HepG2 (cell line): ENCODE data around the gene ARX. TPM values are rescaled to one million over a fixed set of nuclear protein-coding genes. Genes with fewer than 3 reads are reported as not detected.

Experiments used
- ATAC-seq: fragments of 200-7000 bp; cut with Tn5 transposase; 3 replicates; pipeline ENCODE4 v1.9.1; 2020; ENCODE audit warnings: mild to moderate bottlenecking, moderate library complexity
- BruUV-seq: library from RNA; stranded (reverse); fragments of 400-500 nt; replicated peaks from 2 replicates; lab custom pipeline; 2021; lab: Mats Ljungman, UMichigan
- CTCF ChIA-PET: fragments of 300-600 bp; formaldehyde crosslinking; extraction: SDS; loops from one replicate; lab custom pipeline; 2021; ENCODE audit warnings: low total read pairs, inconsistent platforms, low intra/inter-chr PET ratio; lab: Yijun Ruan, JAX
- POLR2A ChIA-PET: fragments of 350-600 bp; sonication (Branson Sonifier 250); formaldehyde crosslinking; loops from one replicate; lab custom pipeline; 2020; ENCODE audit warnings: antibody characterized with exemption, inconsistent platforms; lab: Yijun Ruan, JAX
- DNase-seq: peaks from one replicate; pipeline ENCODE4 v3.0.0-alpha.2; 2015; ENCODE audit warnings: low spot score
- FAIRE-seq: peaks from 3 replicates; lab custom pipeline; 2011; peaks lifted over from hg19 to GRCh38; lab: Jason Lieb, UNC
- H2AFZ ChIP-seq: one replicate; pipeline ENCODE4 v1.6.1; 2011; ENCODE audit warnings: low read length, inconsistent platforms
- H3K27ac ChIP-seq: fragments of 300-600 bp; 3 replicates; pipeline ENCODE4 v1.8.0; 2011; ENCODE audit warnings: mixed run types, mild to moderate bottlenecking, mixed read lengths, low read length, inconsistent platforms; ENCODE audit not compliant: insufficient read depth; ENCODE audit errors: extremely low read length
- H3K27me3 ChIP-seq, 2 experiments: fragments of 200-600 bp in 1 of 2; 2 replicates in 1 of 2; 3 replicates in 1 of 2; pipeline versions ENCODE4 v1.6.0 to v1.8.0; 2011; ENCODE audit warnings: low read length in 2 of 2, mild to moderate bottlenecking in 2 of 2, moderate library complexity in 2 of 2, inconsistent platforms in 1 of 2; ENCODE audit not compliant: insufficient read depth in 2 of 2, control insufficient read depth in 1 of 2
- H3K36me3 ChIP-seq, 2 experiments: fragments of 200-600 bp in 1 of 2; replicated peaks in 1 of 2; 2 replicates in 1 of 2; 3 replicates in 1 of 2; pipeline versions ENCODE4 v1.5.1 to v1.8.0; 2011; ENCODE audit warnings: low read length in 2 of 2, inconsistent platforms in 1 of 2; ENCODE audit not compliant: insufficient read depth in 2 of 2, control insufficient read depth in 1 of 2
- H3K4me1 ChIP-seq: 2 replicates; pipeline ENCODE4 v1.5.1; 2012; ENCODE audit warnings: low read length, inconsistent platforms; ENCODE audit not compliant: insufficient read depth
- H3K4me2 ChIP-seq: 2 replicates; pipeline ENCODE4 v1.6.0; 2011; ENCODE audit warnings: low read depth, low read length, inconsistent platforms
- H3K4me3 ChIP-seq, 3 experiments: fragments of 200-600 bp in 1 of 3; sonication (generic), shearing (Covaris generic) in 1 of 3; replicated peaks in 1 of 3; 2 replicates each; pipeline ENCODE4 v1.5.1; 2011 to 2016; ENCODE audit warnings: low read length in 3 of 3, inconsistent platforms in 2 of 3, low read depth in 2 of 3, mild to moderate bottlenecking in 2 of 3, control low read depth in 1 of 3, mixed read lengths in 1 of 3; ENCODE audit not compliant: insufficient read depth in 1 of 3
- H3K79me2 ChIP-seq: one replicate; pipeline ENCODE4 v1.6.1; 2011; ENCODE audit warnings: low read length, inconsistent platforms; ENCODE audit not compliant: insufficient read depth
- H3K9ac ChIP-seq: 2 replicates; pipeline ENCODE4 v1.6.0; 2011; ENCODE audit warnings: mild to moderate bottlenecking, low read depth, low read length, inconsistent platforms; ENCODE audit not compliant: insufficient read depth
- H3K9me3 ChIP-seq: 2 replicates; pipeline ENCODE4 v1.5.1; 2012; ENCODE audit warnings: mild to moderate bottlenecking, low read length
- H4K20me1 ChIP-seq: 2 replicates; pipeline ENCODE4 v1.6.0; 2011; ENCODE audit warnings: inconsistent platforms, mild to moderate bottlenecking, low read length, moderate library complexity; ENCODE audit not compliant: insufficient read depth
- ADNP ChIP-seq: sonication (generic); formaldehyde crosslinking; IDR thresholded peaks from 2 replicates; pipeline ENCODE4 v1.4.0; 2020; ENCODE audit warnings: missing genetic modification reagents
- CBFB ChIP-seq: sonication (generic); formaldehyde crosslinking; IDR thresholded peaks from 2 replicates; pipeline ENCODE4 v1.4.0; 2020; ENCODE audit warnings: missing genetic modification reagents
- MYNN ChIP-seq: sonication (generic); formaldehyde crosslinking; IDR thresholded peaks from 2 replicates; pipeline ENCODE4 v1.4.0; 2020; ENCODE audit warnings: mild to moderate bottlenecking, low read depth, missing genetic modification reagents
- REPIN1 ChIP-seq: sonication (generic); formaldehyde crosslinking; IDR thresholded peaks from 2 replicates; pipeline ENCODE4 v1.8.0; 2022; ENCODE audit warnings: missing genetic modification reagents, low read depth, mild to moderate bottlenecking, borderline replicate concordance
- SIN3A ChIP-seq: IDR thresholded peaks from 2 replicates; pipeline ENCODE4 v1.6.1; 2011; ENCODE audit warnings: low read depth, mild to moderate bottlenecking, control low read depth, low read length, borderline replicate concordance
- SSRP1 ChIP-seq: IDR thresholded peaks from 2 replicates; pipeline ENCODE4 v1.6.1; 2016; ENCODE audit warnings: control low read depth
- TAF1 ChIP-seq: sonication (generic); formaldehyde crosslinking; IDR thresholded peaks from 2 replicates; pipeline ENCODE4 v1.4.0; 2020; ENCODE audit warnings: missing genetic modification reagents
- ZBTB1 ChIP-seq: sonication (generic); formaldehyde crosslinking; IDR thresholded peaks from 2 replicates; pipeline ENCODE4 v1.4.0; 2020; ENCODE audit warnings: missing genetic modification reagents, borderline replicate concordance
- ZBTB42 ChIP-seq: sonication (generic); formaldehyde crosslinking; IDR thresholded peaks from 2 replicates; pipeline ENCODE4 v1.5.0; 2020; ENCODE audit warnings: mild to moderate bottlenecking, missing genetic modification reagents
- ZNF256 ChIP-seq: sonication (generic); formaldehyde crosslinking; conservative IDR thresholded peaks from 2 replicates; pipeline ENCODE4 v1.4.0; 2020; ENCODE audit warnings: missing genetic modification reagents
- ZNF282 ChIP-seq: fragments of 450-650 bp; IDR thresholded peaks from 2 replicates; pipeline ENCODE4 v1.6.1; 2018; ENCODE audit not compliant: partially characterized antibody
- ZNF564 ChIP-seq: sonication (generic); formaldehyde crosslinking; IDR thresholded peaks from 2 replicates; pipeline ENCODE4 v1.8.1; 2023; ENCODE audit warnings: mild to moderate bottlenecking, missing genetic modification reagents
- ZNF678 ChIP-seq: sonication (generic); formaldehyde crosslinking; IDR thresholded peaks from 2 replicates; pipeline ENCODE4 v1.4.0; 2020; ENCODE audit warnings: mild to moderate bottlenecking, missing genetic modification reagents
- ZNF687 ChIP-seq: sonication (generic); formaldehyde crosslinking; IDR thresholded peaks from 2 replicates; pipeline ENCODE4 v1.5.1; 2020; ENCODE audit warnings: mild to moderate bottlenecking, missing genetic modification reagents, moderate library complexity
- ZNF772 ChIP-seq: sonication (generic); formaldehyde crosslinking; IDR thresholded peaks from 2 replicates; pipeline ENCODE4 v1.5.0; 2020; ENCODE audit warnings: mild to moderate bottlenecking, missing genetic modification reagents
- ZNF775 ChIP-seq: sonication (generic); formaldehyde crosslinking; IDR thresholded peaks from 2 replicates; pipeline ENCODE4 v1.4.0; 2020; ENCODE audit warnings: missing genetic modification reagents, mild to moderate bottlenecking, moderate library complexity, borderline replicate concordance
- WGBS: methylation state at CpG from one replicate; pipeline ENCODE4 v1.1.6; 2017; ENCODE audit warnings: low lambda C conversion rate; 5-methylcytosine and 5-hydroxymethylcytosine counted together
- in situ Hi-C: cut with HindIII; loops from 2 replicates; pipeline ENCODE4 v1.10.0; 2017; ENCODE audit warnings: low pct_unique_long_range_greater_than_20kb; ENCODE audit not compliant: extremely low pct_ligation_motif_present
- intact Hi-C: fragments of 100-400 bp; cut with micrococcal nuclease; formaldehyde crosslinking; loops from one replicate; pipeline ENCODE4 v1.10.0; 2022; ENCODE audit not compliant: unreplicated experiment
- polyA plus RNA-seq, 8 experiments: library from polyadenylated mRNA; depleted of rRNA in 3 of 8; stranded (reverse) in 7 of 8; unstranded in 1 of 8; fragments of >200 nt; fragmentation: Illumina TruSeq in 4 of 8; extraction: Trizol in 4 of 8; gene quantifications; 2 replicates each; pipeline versions ENCODE4 v1.2.1 to v1.2.3, GENCODE V29; 2011 to 2016; ENCODE audit warnings: low read depth in 4 of 8, missing spikeins in 1 of 8, mixed read lengths in 1 of 8; ENCODE audit not compliant: insufficient read depth in 1 of 8
- total RNA-seq, 5 experiments: library from RNA; depleted of rRNA; stranded (reverse); fragments of >200 nt; fragmentation: Illumina TruSeq; extraction: Trizol; gene quantifications; 2 replicates each; pipeline ENCODE4 v1.2.3, GENCODE V29; 2016; ENCODE audit warnings: low read depth in 1 of 5

Gene ARX
- total and polyA plus RNA-seq, 2 of the 13 experiments (the other 11 are each of a cell fraction or from before 2014, with no cell fraction given), result not detected

GRCh38 chrX:24987731-24988130 is 28.0 kb downstream of the ARX start:
- H3K4me1 ChIP-seq, result no peaks in the 10 kb centered on the region
- no peaks in the 10 kb centered on the region for H4K20me1 ChIP-seq
- no peak overlapping the region for H2AFZ ChIP-seq
- intact Hi-C loops, result no loop called here
- DNase-seq, result no peak
- POLR2A ChIA-PET, result no interaction called here
- WGBS, result 93% methylated on average over 4 of the region's 4 CpGs
- in situ Hi-C loops, result no loop called here
- no peak overlapping the region for H3K4me3 ChIP-seq
- H3K79me2 ChIP-seq, result no peaks in the 10 kb centered on the region
- H3K9ac ChIP-seq, result no peak overlapping the region
- no peak overlapping the region for H3K4me2 ChIP-seq
- FAIRE-seq, result no peak
- no TSS peak for BruUV-seq
- H3K9me3 ChIP-seq, result no peaks in the 10 kb centered on the region
- H3K27me3 ChIP-seq, result no peaks in the 10 kb centered on the region
- no peak overlapping the region for H3K27ac ChIP-seq
- CTCF ChIA-PET, result no interaction called here
- no peak for ATAC-seq
- no peak for TF ChIP-seq REPIN1 (CRISPR knock-in tag)
- no peak for TF ChIP-seq ZNF282
- TF ChIP-seq TAF1 (CRISPR knock-in tag), result no peak
- no peak for TF ChIP-seq ZNF775 (CRISPR knock-in tag)
- TF ChIP-seq ZNF687, result no peak
- TF ChIP-seq ZNF678 (CRISPR knock-in tag), result no peak
- no peak for TF ChIP-seq MYNN (CRISPR knock-in tag)
- no peak for TF ChIP-seq ADNP (CRISPR knock-in tag)
- TF ChIP-seq ZNF772 (CRISPR knock-in tag), result no peak
- TF ChIP-seq ZNF564 (CRISPR knock-in tag), result no peak
- TF ChIP-seq ZBTB42, result no peak
- TF ChIP-seq SIN3A, result no peak
- no peak for TF ChIP-seq ZNF256 (CRISPR knock-in tag)
- TF ChIP-seq SSRP1 (CRISPR knock-in tag), result no peak
- TF ChIP-seq CBFB (CRISPR knock-in tag), result no peak
- no peak for TF ChIP-seq ZBTB1 (CRISPR knock-in tag)
- TF ChIP-seq, all 625 proteins: peak for 0
- H3K36me3 ChIP-seq, result no peaks in the 10 kb centered on the region; a peak in 1 of 5 replicates
